GM18951 (cell line): ENCODE measurements around the gene IFNGR2.

Experiments used
- POLR2A ChIP-seq: IDR thresholded peaks from 4 replicates; pipeline ENCODE4 v1.6.1; 2011; ENCODE audit warnings: mild to moderate bottlenecking; ENCODE audit not compliant: insufficient read length, insufficient read depth; ENCODE audit errors: extremely low read depth
- in situ Hi-C: fragments of 300-500 bp; cut with MboI; formaldehyde crosslinking; loops from one replicate; pipeline ENCODE4 v1.12.0; 2022; ENCODE audit warnings: low sequenced_read_pairs, mixed read lengths, inconsistent platforms; ENCODE audit not compliant: unreplicated experiment

IFNGR2 gene

GRCh38 chr21:33480481-33481103 is 77.4 kb downstream of the IFNGR2 start:
- in situ Hi-C loops = no loop called here
- TF ChIP-seq POLR2A = no peak

GRCh38 chr21:33481314-33481943 is 78.2 kb downstream of the IFNGR2 start:
- in situ Hi-C loops = no loop called here
- no peak for TF ChIP-seq POLR2A
